GM04503 (cell line): ENCODE results near the gene AHCYL2.
"Not testable (repeated sequence)": the region's sequence is repeated elsewhere in the genome, so short reads cannot be mapped to it uniquely, and the experiment has no call there.

Experiments used
- DNase-seq: peaks from one replicate; pipeline ENCODE4 v3.0.0-alpha.2; 2012; ENCODE audit warnings: low read depth

Gene AHCYL2

GRCh38 chr7:129385116-129385515 lies 160.3 kb downstream of the AHCYL2 start:
- DNase-seq: no peak

- no peak for DNase-seq
Observed at GRCh38 chr7:129385598-129385997, 160.8 kb downstream of the AHCYL2 start.

GRCh38 chr7:129386506-129386905 lies 161.7 kb downstream of the AHCYL2 start:
- DNase-seq: no peak

GRCh38 chr7:129387537-129387936 lies 162.7 kb downstream of the AHCYL2 start:
- DNase-seq: no peak

- DNase-seq: no peak
Observed at GRCh38 chr7:129388333-129389098, 163.7 kb downstream of the AHCYL2 start.

GRCh38 chr7:129389829-129390228 lies 165.0 kb downstream of the AHCYL2 start:
- DNase-seq: no peak

GRCh38 chr7:129390314-129390713 lies 165.5 kb downstream of the AHCYL2 start:
- DNase-seq: no peak

GRCh38 chr7:129391546-129392171 lies 166.8 kb downstream of the AHCYL2 start:
- no peak for DNase-seq

- no peak for DNase-seq
Observed at GRCh38 chr7:129393255-129393654, 168.4 kb downstream of the AHCYL2 start.

- no peak for DNase-seq
Observed at GRCh38 chr7:129394101-129394500, 169.3 kb downstream of the AHCYL2 start.

GRCh38 chr7:129394982-129395914 lies 170.4 kb downstream of the AHCYL2 start:
- no peak for DNase-seq

- no peak for DNase-seq
Observed at GRCh38 chr7:129401228-129401966, 176.6 kb downstream of the AHCYL2 start.

GRCh38 chr7:129401967-129402860 lies 177.4 kb downstream of the AHCYL2 start:
- DNase-seq: no peak

- DNase-seq: no peak
Observed at GRCh38 chr7:129405527-129405926, 180.7 kb downstream of the AHCYL2 start.

GRCh38 chr7:129410238-129410637 lies 185.4 kb downstream of the AHCYL2 start:
- DNase-seq: not testable (repeated sequence)

GRCh38 chr7:129412501-129412900 lies 187.7 kb downstream of the AHCYL2 start:
- DNase-seq: no peak

GRCh38 chr7:129417073-129417472 lies 192.2 kb downstream of the AHCYL2 start:
- no peak for DNase-seq

- no peak for DNase-seq
Observed at GRCh38 chr7:129421717-129422250, 197.0 kb downstream of the AHCYL2 start.

- DNase-seq: no peak
Observed at GRCh38 chr7:129422727-129423126, 197.9 kb downstream of the AHCYL2 start.

GRCh38 chr7:129423700-129424410 lies 199.0 kb downstream of the AHCYL2 start:
- DNase-seq: no peak
